HepG2 (cell line): ENCODE results near the gene OR6S1. TPM values are rescaled to one million over a fixed set of nuclear protein-coding genes. Genes with fewer than 3 reads are reported as not detected.

ENCODE experiments used
- ATAD3A ChIP-seq: sonication (generic); formaldehyde crosslinking; IDR thresholded peaks from 2 replicates; pipeline ENCODE4 v1.4.0; 2020; ENCODE audit warnings: missing genetic modification reagents
- ATM ChIP-seq: fragments of 450-650 bp; IDR thresholded peaks from 2 replicates; pipeline ENCODE4 v1.7.1; 2017; ENCODE audit warnings: mild to moderate bottlenecking, borderline replicate concordance
- EZH2 ChIP-seq: conservative IDR thresholded peaks from 2 replicates; pipeline ENCODE4 v1.6.1; 2012; ENCODE audit warnings: mild to moderate bottlenecking, low read depth, low read length, moderate library complexity
- GABPA ChIP-seq, 2 experiments: IDR thresholded peaks; 2 replicates each; pipeline ENCODE4 v1.6.1; 2011 to 2016; ENCODE audit warnings: low read depth in 2 of 2, low read length in 1 of 2, missing biosample characterization in 1 of 2, missing genetic modification characterization in 1 of 2
- GATAD2A ChIP-seq: IDR thresholded peaks from 2 replicates; pipeline ENCODE4 v1.6.1; 2016
- NFE2L2 ChIP-seq: fragments of 150-350 bp; IDR thresholded peaks from 2 replicates; pipeline ENCODE4 v1.6.1; 2014; ENCODE audit warnings: low read length
- NFKB2 ChIP-seq: sonication (generic); formaldehyde crosslinking; IDR thresholded peaks from 2 replicates; pipeline ENCODE4 v1.4.0; 2020; ENCODE audit warnings: missing genetic modification reagents, borderline replicate concordance
- POLR2G ChIP-seq: fragments of 200-400 bp; formaldehyde crosslinking; IDR thresholded peaks from 2 replicates; pipeline ENCODE4 v1.6.1; 2018; ENCODE audit warnings: mild to moderate bottlenecking, low read depth, low read length, moderate library complexity
- SMC3 ChIP-seq: IDR thresholded peaks from 2 replicates; pipeline ENCODE4 v1.6.1; 2011; ENCODE audit warnings: low read length, improper control_type of control experiment
- ZC3H4 ChIP-seq: sonication (generic); formaldehyde crosslinking; IDR thresholded peaks from 2 replicates; pipeline ENCODE4 v1.4.0; 2020; ENCODE audit warnings: missing genetic modification reagents, borderline replicate concordance
- ZNF776 ChIP-seq: sonication (generic); formaldehyde crosslinking; IDR thresholded peaks from 2 replicates; pipeline ENCODE4 v1.4.0; 2020; ENCODE audit warnings: mild to moderate bottlenecking, missing genetic modification reagents
- polyA plus RNA-seq, 8 experiments: library from polyadenylated mRNA; depleted of rRNA in 3 of 8; stranded (reverse) in 7 of 8; unstranded in 1 of 8; fragments of >200 nt; fragmentation: Illumina TruSeq in 4 of 8; extraction: Trizol in 4 of 8; gene quantifications; 2 replicates each; pipeline versions ENCODE4 v1.2.1 to v1.2.3, GENCODE V29; 2011 to 2016; ENCODE audit warnings: low read depth in 4 of 8, missing spikeins in 1 of 8, mixed read lengths in 1 of 8; ENCODE audit not compliant: insufficient read depth in 1 of 8
- total RNA-seq, 5 experiments: library from RNA; depleted of rRNA; stranded (reverse); fragments of >200 nt; fragmentation: Illumina TruSeq; extraction: Trizol; gene quantifications; 2 replicates each; pipeline ENCODE4 v1.2.3, GENCODE V29; 2016; ENCODE audit warnings: low read depth in 1 of 5
- TF ChIP-seq, protein P1 (sequence below), 2 experiments: sonication (generic) in 1 of 2; formaldehyde crosslinking in 1 of 2; IDR thresholded peaks; 2 replicates each; pipeline versions ENCODE4 v1.4.0 to v1.6.1; 2016 to 2020; ENCODE audit warnings: borderline replicate concordance in 1 of 2, low read depth in 1 of 2, mild to moderate bottlenecking in 1 of 2, missing genetic modification reagents in 1 of 2
- TF ChIP-seq, protein P2 (sequence below): sonication (generic); formaldehyde crosslinking; IDR thresholded peaks from 2 replicates; pipeline ENCODE4 v1.4.0; 2020; ENCODE audit warnings: mild to moderate bottlenecking, missing genetic modification reagents
- TF ChIP-seq, protein P3 (sequence below): sonication (generic); formaldehyde crosslinking; IDR thresholded peaks from 2 replicates; pipeline ENCODE4 v1.4.0; 2020; ENCODE audit warnings: missing genetic modification reagents, borderline replicate concordance
- TF ChIP-seq, protein P4 (sequence below): sonication (generic); formaldehyde crosslinking; IDR thresholded peaks from one replicate; pipeline ENCODE4 v1.5.1; 2020; ENCODE audit warnings: mild to moderate bottlenecking, missing genetic modification reagents; ENCODE audit errors: not compliant biosample characterization

The OR6S1 gene
- total and polyA plus RNA-seq, 2 of the 13 experiments (the other 11 are each of a cell fraction or from before 2014, with no cell fraction given): 0.09 TPM; not detected in 1

DNA sequence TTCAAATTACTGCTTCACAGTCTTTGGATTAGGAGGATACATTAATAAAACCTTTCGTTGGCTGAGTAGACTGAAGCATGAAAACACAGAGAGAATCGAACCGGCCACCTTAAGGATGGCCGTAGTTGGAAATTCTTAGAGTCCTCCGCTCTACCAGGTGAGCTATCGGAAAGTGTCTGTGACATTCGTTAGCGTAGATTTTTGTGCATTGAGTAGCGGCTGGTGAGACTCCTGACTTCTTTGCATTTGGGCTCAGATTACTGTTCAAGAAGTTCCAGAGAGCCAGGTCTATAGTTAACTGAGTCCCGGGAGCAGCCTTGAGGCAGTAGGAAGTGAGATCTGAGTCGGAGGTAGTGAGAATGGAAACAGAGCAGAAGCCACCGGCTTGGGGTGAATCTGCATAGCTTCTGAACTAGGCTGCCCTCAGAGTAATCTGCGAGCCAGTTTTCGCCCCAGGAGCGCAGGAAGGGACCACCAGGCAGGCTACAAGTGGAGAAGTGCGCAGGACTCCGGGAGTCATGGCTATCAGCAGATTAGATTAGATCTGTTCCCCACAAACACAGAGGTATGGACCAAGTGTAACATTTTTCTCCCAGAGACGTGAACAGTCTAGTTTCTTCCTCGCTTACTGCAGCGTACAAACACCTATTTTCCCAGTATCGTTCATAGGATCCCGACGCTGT lies 11.0 kb downstream of the OR6S1 start (continued):
- TF ChIP-seq, protein P1, sequence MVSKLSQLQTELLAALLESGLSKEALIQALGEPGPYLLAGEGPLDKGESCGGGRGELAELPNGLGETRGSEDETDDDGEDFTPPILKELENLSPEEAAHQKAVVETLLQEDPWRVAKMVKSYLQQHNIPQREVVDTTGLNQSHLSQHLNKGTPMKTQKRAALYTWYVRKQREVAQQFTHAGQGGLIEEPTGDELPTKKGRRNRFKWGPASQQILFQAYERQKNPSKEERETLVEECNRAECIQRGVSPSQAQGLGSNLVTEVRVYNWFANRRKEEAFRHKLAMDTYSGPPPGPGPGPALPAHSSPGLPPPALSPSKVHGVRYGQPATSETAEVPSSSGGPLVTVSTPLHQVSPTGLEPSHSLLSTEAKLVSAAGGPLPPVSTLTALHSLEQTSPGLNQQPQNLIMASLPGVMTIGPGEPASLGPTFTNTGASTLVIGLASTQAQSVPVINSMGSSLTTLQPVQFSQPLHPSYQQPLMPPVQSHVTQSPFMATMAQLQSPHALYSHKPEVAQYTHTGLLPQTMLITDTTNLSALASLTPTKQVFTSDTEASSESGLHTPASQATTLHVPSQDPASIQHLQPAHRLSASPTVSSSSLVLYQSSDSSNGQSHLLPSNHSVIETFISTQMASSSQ (IDR thresholded peaks at IDR 0.05; ENCODE audit: low read depth): peak; percentile 14; the same call in 1 of the 2 replicates
- TF ChIP-seq, protein P1 (CRISPR knock-in tag; IDR thresholded peaks at IDR 0.05; ENCODE audit: borderline replicate concordance): no peak
- TF ChIP-seq EZH2 (no peak), SMC3 (no peak), NFKB2 (CRISPR knock-in tag) (0 out of 2 replicates have a peak, but pooled peaks have one; percentile 63), NFE2L2 (no peak), ZNF776 (CRISPR knock-in tag) (no peak), GATAD2A (CRISPR knock-in tag) (peak; percentile 53; the same call in 1 of the 2 replicates), ATM (no peak), ZC3H4 (no peak), ATAD3A (CRISPR knock-in tag) (no peak), GABPA (IDR thresholded peaks at IDR 0.05; ENCODE audit: low read depth, low read length) (no peak), GABPA (CRISPR knock-in tag; IDR thresholded peaks at IDR 0.05; ENCODE audit: low read depth) (no peak), POLR2G (no peak)
- TF ChIP-seq, protein P2, sequence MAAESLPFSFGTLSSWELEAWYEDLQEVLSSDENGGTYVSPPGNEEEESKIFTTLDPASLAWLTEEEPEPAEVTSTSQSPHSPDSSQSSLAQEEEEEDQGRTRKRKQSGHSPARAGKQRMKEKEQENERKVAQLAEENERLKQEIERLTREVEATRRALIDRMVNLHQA (CRISPR knock-in tag): no peak
- TF ChIP-seq, protein P3, sequence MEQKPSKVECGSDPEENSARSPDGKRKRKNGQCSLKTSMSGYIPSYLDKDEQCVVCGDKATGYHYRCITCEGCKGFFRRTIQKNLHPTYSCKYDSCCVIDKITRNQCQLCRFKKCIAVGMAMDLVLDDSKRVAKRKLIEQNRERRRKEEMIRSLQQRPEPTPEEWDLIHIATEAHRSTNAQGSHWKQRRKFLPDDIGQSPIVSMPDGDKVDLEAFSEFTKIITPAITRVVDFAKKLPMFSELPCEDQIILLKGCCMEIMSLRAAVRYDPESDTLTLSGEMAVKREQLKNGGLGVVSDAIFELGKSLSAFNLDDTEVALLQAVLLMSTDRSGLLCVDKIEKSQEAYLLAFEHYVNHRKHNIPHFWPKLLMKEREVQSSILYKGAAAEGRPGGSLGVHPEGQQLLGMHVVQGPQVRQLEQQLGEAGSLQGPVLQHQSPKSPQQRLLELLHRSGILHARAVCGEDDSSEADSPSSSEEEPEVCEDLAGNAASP (CRISPR knock-in tag): peak; percentile 51; the same call in 1 of the 2 replicates
- TF ChIP-seq, protein P4, sequence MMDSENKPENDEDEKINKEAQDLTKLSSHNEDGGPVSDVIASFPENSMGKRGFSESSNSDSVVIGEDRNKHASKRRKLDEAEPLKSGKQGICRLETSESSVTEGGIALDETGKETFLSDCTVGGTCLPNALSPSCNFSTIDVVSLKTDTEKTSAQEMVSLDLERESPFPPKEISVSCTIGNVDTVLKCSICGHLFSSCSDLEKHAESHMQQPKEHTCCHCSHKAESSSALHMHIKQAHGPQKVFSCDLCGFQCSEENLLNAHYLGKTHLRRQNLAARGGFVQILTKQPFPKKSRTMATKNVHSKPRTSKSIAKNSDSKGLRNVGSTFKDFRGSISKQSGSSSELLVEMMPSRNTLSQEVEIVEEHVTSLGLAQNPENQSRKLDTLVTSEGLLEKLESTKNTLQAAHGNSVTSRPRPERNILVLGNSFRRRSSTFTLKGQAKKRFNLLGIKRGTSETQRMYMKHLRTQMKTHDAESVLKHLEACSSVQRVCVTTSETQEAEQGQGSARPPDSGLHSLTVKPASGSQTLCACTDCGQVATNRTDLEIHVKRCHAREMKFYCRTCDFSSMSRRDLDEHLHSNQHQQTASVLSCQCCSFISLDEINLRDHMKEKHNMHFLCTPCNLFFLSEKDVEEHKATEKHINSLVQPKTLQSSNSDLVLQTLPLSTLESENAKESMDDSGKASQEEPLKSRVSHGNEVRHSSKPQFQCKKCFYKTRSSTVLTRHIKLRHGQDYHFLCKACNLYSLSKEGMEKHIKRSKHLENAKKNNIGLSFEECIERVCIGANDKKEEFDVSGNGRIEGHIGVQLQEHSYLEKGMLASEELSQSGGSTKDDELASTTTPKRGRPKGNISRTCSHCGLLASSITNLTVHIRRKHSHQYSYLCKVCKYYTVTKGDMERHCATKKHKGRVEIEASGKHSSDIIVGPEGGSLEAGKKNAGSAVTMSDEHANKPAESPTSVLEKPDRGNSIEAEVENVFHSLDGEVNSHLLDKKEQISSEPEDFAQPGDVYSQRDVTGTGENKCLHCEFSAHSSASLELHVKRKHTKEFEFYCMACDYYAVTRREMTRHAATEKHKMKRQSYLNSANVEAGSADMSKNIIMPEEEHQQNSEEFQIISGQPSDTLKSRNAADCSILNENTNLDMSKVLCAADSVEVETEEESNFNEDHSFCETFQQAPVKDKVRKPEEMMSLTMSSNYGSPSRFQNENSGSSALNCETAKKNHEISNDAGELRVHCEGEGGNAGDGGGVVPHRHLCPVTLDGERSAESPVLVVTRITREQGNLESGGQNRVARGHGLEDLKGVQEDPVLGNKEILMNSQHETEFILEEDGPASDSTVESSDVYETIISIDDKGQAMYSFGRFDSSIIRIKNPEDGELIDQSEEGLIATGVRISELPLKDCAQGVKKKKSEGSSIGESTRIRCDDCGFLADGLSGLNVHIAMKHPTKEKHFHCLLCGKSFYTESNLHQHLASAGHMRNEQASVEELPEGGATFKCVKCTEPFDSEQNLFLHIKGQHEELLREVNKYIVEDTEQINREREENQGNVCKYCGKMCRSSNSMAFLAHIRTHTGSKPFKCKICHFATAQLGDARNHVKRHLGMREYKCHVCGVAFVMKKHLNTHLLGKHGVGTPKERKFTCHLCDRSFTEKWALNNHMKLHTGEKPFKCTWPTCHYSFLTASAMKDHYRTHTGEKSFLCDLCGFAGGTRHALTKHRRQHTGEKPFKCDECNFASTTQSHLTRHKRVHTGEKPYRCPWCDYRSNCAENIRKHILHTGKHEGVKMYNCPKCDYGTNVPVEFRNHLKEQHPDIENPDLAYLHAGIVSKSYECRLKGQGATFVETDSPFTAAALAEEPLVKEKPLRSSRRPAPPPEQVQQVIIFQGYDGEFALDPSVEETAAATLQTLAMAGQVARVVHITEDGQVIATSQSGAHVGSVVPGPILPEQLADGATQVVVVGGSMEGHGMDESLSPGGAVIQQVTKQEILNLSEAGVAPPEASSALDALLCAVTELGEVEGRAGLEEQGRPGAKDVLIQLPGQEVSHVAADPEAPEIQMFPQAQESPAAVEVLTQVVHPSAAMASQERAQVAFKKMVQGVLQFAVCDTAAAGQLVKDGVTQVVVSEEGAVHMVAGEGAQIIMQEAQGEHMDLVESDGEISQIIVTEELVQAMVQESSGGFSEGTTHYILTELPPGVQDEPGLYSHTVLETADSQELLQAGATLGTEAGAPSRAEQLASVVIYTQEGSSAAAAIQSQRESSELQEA: no peak
